Measurements from ENCODE around the gene B3GAT1.

- TF ChIP-seq CTCF (IDR thresholded peaks at IDR 0.05; ENCODE audit: insufficient read depth, low read length), result no peak
- no peak for TF ChIP-seq POLR2AphosphoS5 (IDR thresholded peaks at IDR 0.05; ENCODE audit: low read depth)
- no peak for TF ChIP-seq REST (IDR thresholded peaks at IDR 0.05; ENCODE audit: insufficient replicate concordance, low read depth)
- TF ChIP-seq GABPA (IDR thresholded peaks at IDR 0.05; ENCODE audit: low read depth), result no peak
- TF ChIP-seq SPI1 (IDR thresholded peaks at IDR 0.05; ENCODE audit: borderline replicate concordance, low read depth), result no peak
Measured at GRCh38 chr11:134346976-134347350, 65.1 kb downstream of the B3GAT1 start.

Data from HL-60 (cell line).